ENCODE results near the gene HTT. TPM values are rescaled to one million over a fixed set of nuclear protein-coding genes. Genes with fewer than 3 reads are reported as not detected.

HTT gene
- total RNA-seq, 2 experiments from 2014 or later: 56.9 to 62.6 TPM

DNA sequence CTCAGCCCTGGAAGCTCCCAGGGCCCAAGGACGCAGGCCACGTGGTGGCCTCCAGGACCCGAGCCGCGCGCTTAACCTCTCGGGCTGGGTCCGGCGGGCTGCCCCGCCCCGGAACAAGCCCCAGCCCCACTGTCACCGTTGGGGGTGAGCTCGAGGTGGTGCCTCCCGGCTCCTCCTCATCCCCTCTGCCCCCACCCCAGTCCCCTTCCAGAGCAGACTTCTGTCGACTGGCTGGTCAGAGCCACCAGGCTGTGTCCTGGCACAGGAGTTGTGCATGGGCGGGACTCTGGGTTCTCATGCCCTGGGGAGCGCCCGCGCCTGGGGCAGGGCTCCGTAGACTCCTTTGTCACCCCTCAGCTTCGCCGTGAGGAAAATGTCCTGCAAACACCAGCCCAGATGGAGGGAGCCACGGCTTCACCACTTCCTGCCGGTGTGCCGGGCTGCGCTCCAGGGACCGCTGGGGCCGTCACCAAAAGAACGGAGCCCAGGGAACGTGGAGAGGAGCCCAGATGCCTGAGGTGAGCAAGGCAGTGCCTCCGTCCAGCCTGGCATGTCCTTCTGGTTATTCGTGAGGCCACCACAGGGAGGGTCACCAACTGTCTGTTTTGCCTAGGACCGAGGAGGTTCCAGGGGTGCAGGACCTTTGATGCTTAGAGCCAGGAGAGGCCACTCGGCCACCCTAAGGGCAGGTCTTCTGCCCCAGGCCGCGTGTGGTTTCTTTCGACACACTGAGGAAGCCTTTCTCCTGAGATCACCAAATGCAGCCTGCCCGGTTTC lies 211.3 kb downstream of the HTT start:
- H3K4me3 Mint-ChIP-seq: no peak overlapping the region
- H3K9me3 ChIP-seq (ENCODE audit: control insufficient read depth in 1 of 2, insufficient read depth in 1 of 2, low read length in 2 of 2): peaks cover 0 to 14% of the 10 kb centered on the region in 2 experiments
- DNase-seq: peak in 1 of 14 experiments; percentile 64
- no peak overlapping the region for H3K27ac Mint-ChIP-seq
- H3K27me3 ChIP-seq (ENCODE audit: control insufficient read depth in 1 of 2, insufficient read depth in 2 of 2, low read length in 2 of 2): peaks cover 12 to 21% of the 10 kb centered on the region in 2 experiments
- no peaks in the 10 kb centered on the region for H3K36me3 ChIP-seq (ENCODE audit: insufficient read depth, low read length)
- H3K27me3 Mint-ChIP-seq: peaks cover 28% of the 10 kb centered on the region
- peaks cover 7% of the 10 kb centered on the region for H3K4me1 Mint-ChIP-seq (ENCODE audit: low read depth)
- intact Hi-C loops (cut with DNase I, micrococcal nuclease): no loop called here
- H3K36me3 Mint-ChIP-seq (ENCODE audit: low read depth): no peaks in the 10 kb centered on the region
- TF ChIP-seq, protein P1, sequence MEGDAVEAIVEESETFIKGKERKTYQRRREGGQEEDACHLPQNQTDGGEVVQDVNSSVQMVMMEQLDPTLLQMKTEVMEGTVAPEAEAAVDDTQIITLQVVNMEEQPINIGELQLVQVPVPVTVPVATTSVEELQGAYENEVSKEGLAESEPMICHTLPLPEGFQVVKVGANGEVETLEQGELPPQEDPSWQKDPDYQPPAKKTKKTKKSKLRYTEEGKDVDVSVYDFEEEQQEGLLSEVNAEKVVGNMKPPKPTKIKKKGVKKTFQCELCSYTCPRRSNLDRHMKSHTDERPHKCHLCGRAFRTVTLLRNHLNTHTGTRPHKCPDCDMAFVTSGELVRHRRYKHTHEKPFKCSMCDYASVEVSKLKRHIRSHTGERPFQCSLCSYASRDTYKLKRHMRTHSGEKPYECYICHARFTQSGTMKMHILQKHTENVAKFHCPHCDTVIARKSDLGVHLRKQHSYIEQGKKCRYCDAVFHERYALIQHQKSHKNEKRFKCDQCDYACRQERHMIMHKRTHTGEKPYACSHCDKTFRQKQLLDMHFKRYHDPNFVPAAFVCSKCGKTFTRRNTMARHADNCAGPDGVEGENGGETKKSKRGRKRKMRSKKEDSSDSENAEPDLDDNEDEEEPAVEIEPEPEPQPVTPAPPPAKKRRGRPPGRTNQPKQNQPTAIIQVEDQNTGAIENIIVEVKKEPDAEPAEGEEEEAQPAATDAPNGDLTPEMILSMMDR (IDR thresholded peaks at IDR 0.05): no peak
- peaks cover 10% of the 10 kb centered on the region for H3K4me1 ChIP-seq (ENCODE audit: insufficient read depth, low read length)
- no peak overlapping the region for H3K4me3 ChIP-seq (ENCODE audit: low read length)
- ChIA-PET POLR2A (no interaction called here), CTCF (no interaction called here)
- ATAC-seq (ENCODE audit: poor library complexity): no peak
- no peak overlapping the region for H3K27ac ChIP-seq (ENCODE audit: low read depth in 1 of 2, low read length in 2 of 2)
- no peaks in the 10 kb centered on the region for H3K9me3 Mint-ChIP-seq

DNA sequence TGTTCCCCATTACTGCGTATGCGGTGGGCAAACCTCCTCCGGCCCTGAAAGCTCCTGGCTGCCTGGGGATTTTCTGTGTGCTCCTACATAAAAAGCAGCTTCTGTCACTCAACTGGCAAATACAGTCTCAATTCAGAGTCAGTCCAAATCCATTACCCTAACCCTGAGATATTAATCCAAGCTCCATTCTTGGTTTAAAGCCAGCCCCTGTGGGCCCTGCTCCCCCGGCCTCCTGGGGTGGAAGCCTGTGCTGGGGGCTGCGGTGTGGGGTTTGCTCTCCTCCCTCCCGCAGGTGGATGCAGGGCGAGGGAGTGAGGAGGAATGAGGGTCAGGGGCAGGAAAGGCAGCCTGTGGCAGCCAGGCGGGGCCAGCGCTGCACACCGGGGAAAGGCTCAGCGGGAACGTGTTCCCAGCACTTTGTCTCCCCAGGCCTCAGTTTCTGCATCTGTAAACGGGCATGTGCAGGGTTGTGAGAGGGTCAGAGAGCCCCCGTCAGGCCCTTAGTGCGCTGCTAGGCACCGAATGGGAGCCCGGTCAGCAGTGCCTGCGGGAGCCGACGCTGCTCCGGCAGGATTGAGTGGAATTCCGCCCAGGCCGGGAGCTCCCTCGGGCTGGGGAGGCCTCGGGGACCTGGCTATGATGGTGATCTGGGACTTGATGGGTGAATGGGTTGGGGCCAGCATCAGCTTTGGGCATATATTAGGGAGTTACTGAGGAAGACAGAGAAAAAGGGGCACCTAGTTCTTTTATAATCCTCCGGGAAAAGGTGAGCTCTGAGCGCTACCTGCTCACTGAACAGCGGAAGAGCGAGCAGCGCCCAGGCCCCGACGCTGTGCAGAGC lies 212.1 kb downstream of the HTT start:
- no peaks in the 10 kb centered on the region for H3K36me3 ChIP-seq (ENCODE audit: insufficient read depth, low read length)
- peaks cover 0 to 12% of the 10 kb centered on the region in 2 experiments for H3K9me3 ChIP-seq (ENCODE audit: control insufficient read depth in 1 of 2, insufficient read depth in 1 of 2, low read length in 2 of 2)
- peaks cover 28% of the 10 kb centered on the region for H3K27me3 Mint-ChIP-seq
- H3K36me3 Mint-ChIP-seq (ENCODE audit: low read depth): peaks cover under 1% of the 10 kb centered on the region
- no peak for ATAC-seq (ENCODE audit: poor library complexity)
- no peak overlapping the region for H3K27ac ChIP-seq (ENCODE audit: low read depth in 1 of 2, low read length in 2 of 2)
- intact Hi-C loops (cut with DNase I, micrococcal nuclease): no loop called here
- H3K9me3 Mint-ChIP-seq: no peaks in the 10 kb centered on the region
- H3K4me1 Mint-ChIP-seq (ENCODE audit: low read depth): peaks cover 9% of the 10 kb centered on the region
- CTCF ChIA-PET: no interaction called here
- no peak overlapping the region for H3K4me3 Mint-ChIP-seq
- TF ChIP-seq, protein P1 (IDR thresholded peaks at IDR 0.05): no peak
- H3K4me3 ChIP-seq (ENCODE audit: low read length): no peak overlapping the region
- peak in 2 of 14 experiments; percentile 22 to 62 for DNase-seq
- POLR2A ChIA-PET: no interaction called here
- H3K27ac Mint-ChIP-seq: no peak overlapping the region
- peaks cover 18% of the 10 kb centered on the region for H3K4me1 ChIP-seq (ENCODE audit: insufficient read depth, low read length)
- peaks cover 12 to 24% of the 10 kb centered on the region in 2 experiments for H3K27me3 ChIP-seq (ENCODE audit: control insufficient read depth in 1 of 2, insufficient read depth in 2 of 2, low read length in 2 of 2)

DNA sequence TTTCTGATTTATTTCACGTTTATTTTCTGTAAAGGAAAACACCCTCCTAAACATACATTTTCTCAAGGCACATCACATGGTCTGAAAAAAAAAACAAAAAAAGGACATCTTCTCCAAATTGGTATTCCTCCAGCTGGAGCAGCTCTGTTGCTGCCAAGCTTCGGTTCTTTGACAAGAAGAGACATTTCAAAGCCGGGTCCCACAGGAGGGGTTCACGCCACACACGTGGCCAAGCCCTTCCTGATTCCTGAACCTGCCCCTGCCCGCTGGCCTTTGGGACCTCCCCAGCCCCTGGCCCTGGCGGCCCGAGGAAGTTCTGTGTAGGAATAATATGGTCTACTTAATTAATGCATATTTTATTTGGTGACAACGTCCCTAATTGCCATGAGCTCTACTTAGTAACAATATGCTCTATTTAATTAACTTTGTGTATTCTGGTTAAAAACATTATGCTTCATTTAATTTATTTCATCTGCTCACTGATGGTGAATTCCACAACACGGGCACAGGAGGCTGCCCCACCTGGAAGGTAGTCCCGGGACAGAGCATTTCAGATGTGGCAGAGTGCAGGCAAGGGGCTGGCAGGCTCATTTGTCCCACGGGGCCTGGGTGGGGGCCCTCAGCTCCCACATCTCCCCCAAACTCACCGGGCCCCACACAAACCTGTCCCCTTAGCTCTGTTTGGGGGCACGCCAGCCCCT lies 212.9 kb downstream of the HTT start:
- TF ChIP-seq, protein P1 (IDR thresholded peaks at IDR 0.05): no peak
- peaks cover 28% of the 10 kb centered on the region for H3K27me3 Mint-ChIP-seq
- CTCF ChIA-PET: no interaction called here

More for the DNA sequence above, 212.9 kb downstream of the HTT start:
- intact Hi-C loops (cut with DNase I, micrococcal nuclease): no loop called here
- Mint-ChIP-seq H3K36me3 (ENCODE audit: low read depth) (peaks cover 5% of the 10 kb centered on the region), H3K27ac (no peak overlapping the region), H3K9me3 (no peaks in the 10 kb centered on the region), H3K4me1 (ENCODE audit: low read depth) (peaks cover 14% of the 10 kb centered on the region), H3K4me3 (peak overlapping the region; percentile 56)
- H3K27me3 ChIP-seq (ENCODE audit: control insufficient read depth in 1 of 2, insufficient read depth in 2 of 2, low read length in 2 of 2): peaks cover 12 to 24% of the 10 kb centered on the region in 2 experiments
- DNase-seq (no peak), ATAC-seq (ENCODE audit: poor library complexity) (no peak)
- peaks cover 26% of the 10 kb centered on the region for H3K4me1 ChIP-seq (ENCODE audit: insufficient read depth, low read length)
- no peak overlapping the region for H3K27ac ChIP-seq (ENCODE audit: low read depth in 1 of 2, low read length in 2 of 2)
- no peaks in the 10 kb centered on the region for H3K36me3 ChIP-seq (ENCODE audit: insufficient read depth, low read length)
- H3K9me3 ChIP-seq (ENCODE audit: control insufficient read depth in 1 of 2, insufficient read depth in 1 of 2, low read length in 2 of 2): peaks cover 0 to 8% of the 10 kb centered on the region in 2 experiments
- H3K4me3 ChIP-seq (ENCODE audit: low read length): no peak overlapping the region
- POLR2A ChIA-PET: no interaction called here
